HG02759 (cell line): ENCODE data around the gene CROT.

Experiments used
- ATAC-seq: cut with Tn5 transposase; IDR thresholded peaks from one replicate; pipeline ENCODE4 v1.9.1; 2021; ENCODE audit warnings: mild to moderate bottlenecking, moderate library complexity; ENCODE audit not compliant: unreplicated experiment

Gene CROT

DNA sequence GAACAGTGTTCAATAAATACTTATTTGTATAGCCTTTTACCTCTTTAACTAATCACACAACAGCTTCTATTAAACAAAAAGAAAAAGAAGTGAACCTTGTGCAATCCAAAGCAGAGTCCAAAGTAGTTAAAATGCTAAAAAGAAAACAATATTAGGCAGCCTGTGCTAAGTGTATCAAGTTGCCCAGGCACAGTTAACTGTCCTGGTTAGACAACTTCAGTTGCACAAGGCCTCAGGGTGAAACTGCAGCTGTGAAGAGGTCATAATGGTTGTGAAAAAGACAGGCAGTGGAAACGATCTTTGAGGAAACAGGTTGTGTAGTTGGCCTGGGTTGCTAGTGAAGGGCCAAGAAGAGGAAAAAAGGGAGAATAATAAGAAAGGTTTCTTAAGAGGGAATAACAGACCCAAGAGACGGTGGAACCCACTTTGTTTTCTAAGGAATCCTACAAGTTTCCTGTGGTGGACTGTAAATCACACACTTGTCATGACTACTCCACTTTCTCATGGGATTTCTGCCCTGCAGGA, 6.0 kb upstream of the CROT start:
- ATAC-seq = no peak

DNA sequence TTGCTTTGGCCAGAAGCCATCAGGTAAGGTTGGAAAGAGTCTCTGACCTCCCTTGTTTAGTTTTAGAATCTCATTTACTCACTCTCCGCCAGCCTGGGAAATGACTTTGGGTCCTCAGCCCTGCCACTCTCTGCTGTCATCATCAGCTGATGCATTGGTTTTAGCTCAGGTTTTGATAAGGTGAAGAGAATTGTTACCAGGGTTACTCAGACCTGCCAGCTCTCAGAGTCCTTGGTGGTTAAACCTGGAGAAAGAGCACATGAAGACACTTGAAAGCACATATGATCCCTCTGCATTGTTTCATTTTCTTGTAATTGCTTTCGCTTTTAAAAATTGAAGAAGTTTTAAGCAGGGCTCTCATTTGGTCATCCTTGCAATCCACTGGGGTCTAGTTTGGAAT, 4.0 kb upstream of the CROT start:
- no peak for ATAC-seq

DNA sequence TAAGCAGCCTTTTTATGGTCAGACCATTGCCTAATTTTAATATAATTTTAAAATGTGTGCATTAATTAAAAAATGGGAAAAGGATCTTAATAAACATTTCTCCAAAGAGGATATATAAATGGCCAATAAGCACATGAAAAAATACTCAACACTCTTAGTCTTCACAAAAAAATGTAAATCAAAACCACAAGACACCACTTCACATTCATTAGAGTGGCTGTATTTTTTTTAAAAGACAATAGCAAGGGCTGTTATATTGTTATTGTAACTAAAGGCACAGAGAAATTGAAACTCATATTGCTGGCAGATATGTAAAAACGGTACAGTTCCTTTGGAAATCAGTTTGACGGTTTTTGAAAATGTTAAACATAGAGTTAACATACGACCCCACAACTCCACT, 3.2 kb upstream of the CROT start:
- ATAC-seq = no peak

DNA sequence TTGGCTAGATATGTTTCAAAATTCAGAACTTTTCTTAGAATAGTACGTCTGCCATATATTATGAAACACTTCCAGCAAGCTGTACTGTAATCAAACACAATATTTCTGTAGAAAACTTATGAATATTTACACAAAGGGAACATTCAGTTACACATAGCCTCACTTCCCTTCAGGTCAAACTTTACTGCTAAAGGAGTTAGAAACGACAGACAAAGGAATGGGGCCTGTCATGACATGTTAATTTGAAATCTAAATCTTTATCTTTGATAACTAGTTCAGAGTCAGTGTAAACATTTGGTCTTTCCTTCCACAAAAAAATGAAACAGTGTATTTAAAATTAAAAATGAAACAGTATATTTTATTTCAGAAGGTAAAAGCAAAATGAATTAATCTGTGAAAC, 1.0 kb upstream of the CROT start:
- ATAC-seq = no peak

DNA sequence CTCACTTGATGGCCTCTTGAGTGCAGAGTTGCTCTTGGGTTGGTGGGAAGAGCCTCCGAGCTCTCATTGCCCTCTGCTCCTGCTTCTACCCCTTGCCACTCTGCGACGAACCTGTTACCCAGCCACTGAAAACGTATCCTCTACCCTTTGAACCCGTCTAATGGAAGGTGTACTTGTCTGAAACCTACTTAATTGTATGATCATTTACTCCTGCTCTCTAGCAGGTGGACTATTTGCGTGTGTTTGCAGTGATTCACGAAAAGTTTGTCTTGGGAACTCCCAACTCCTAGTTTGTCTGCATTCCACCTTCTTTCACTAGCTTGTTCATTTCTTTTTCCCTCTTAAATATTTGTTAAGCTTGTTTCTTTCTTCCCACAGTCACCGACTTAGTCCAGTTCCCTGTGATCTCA, 503 bp downstream of the CROT start:
- no peak for ATAC-seq

DNA sequence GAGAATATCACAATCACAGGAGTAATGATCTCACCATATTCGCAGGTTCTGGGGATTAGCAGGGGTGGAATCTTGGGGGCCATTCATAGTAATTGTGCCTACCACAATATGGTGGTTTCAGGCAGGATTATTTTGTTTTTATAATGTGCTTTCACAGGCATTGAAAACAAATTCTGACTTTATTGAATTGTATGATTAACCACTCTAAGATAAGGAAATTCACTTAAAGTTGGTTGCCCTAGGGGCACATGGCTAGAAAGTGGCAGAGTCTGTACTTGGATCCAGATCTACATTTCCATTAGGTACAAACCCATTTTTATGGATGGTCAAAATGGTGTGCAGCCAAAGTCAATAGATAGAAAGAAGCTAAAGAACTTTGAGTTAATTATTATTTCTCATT, 1.7 kb downstream of the CROT start:
- ATAC-seq = no peak

DNA sequence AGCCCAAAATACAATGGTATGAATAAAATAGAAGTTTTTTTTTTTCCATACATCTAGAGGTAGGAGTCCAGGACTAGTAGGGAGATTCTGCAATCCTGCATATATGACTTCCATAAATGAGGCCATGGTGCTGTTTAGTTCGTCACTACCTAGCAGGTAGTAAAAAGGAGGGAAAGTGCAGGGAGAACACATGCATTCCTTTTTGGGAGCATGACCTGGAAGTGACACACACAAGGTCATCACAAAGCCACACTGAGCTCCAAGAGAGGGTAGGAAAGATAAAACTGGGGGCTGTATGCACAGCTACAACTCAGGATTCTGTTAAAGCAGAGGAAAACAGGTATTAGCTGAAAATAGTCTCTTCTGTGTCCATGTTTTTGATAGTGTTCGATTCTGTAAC, 2.2 kb downstream of the CROT start:
- no peak for ATAC-seq

DNA sequence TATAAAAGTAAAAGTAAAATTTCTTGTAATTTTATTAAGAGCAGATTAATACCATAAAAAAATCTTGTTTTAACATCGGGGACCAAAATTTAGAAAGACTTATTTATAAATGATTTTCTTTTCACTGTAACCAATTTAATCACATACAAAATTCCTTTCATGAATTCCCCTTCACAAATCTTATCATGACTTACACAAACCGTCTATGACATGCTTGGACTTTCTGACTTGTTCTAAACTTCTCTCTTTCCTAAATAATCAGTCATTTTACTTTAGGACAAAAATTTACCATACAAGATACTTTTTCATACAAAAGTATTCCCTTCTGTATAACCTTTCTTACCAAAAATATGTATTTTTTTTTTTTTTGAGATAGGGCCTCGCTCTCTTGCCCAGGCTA, 9.3 kb downstream of the CROT start:
- ATAC-seq = no peak

DNA sequence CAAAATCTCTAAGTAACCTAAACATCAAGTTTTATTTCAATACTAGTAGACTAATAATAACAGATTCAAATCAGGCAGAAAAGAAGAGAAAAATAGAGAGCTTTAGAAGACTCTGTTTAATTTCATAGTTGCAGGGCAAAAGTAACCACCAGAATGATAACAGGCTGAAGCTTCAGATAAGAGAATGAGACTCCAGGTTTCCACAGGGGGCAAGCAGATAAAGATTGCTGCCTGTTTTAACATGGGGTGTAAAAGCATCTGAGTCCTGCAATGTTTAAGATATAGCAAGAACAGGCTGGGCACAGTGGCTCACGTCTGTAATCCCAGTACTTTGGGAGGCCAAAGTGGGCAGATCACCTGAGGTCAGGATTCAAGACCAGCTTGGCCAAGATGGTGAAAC, 11.0 kb downstream of the CROT start:
- ATAC-seq = no peak

DNA sequence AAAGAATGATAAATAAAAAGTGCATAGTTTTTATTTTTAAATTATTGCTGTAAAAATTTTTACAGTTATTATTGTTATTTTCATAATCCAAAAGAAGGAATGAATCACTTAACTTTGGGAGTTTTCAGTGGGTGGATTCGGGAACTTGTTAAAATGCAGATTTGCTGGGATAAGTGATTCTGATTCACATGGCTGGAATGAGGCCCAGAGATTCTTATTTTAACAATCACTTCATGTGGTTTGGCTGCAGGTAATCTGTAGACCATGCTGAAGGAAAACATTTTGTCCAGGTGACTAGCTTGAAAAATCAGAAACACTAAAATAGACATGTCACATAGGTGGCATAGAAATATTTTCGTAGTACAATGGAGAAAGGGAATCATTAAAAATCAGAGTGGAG, 13.9 kb downstream of the CROT start:
- ATAC-seq = no peak

DNA sequence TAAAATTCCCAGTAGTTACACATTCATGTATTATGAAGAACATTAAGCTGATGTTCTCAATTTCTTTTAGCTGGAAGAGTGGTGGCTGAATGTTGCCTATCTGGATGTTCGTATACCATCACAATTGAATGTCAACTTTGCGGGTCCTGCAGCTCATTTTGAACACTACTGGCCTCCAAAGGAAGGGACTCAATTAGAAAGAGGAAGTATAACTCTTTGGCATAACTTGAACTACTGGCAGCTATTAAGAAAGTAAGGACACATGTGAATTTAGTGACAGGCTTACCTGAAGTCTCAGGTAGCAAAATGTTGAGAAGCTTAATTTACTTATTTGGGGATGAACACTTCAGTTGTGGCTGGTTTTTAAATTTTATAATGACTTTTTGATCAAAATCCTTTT, 15.9 kb downstream of the CROT start:
- ATAC-seq = no peak

DNA sequence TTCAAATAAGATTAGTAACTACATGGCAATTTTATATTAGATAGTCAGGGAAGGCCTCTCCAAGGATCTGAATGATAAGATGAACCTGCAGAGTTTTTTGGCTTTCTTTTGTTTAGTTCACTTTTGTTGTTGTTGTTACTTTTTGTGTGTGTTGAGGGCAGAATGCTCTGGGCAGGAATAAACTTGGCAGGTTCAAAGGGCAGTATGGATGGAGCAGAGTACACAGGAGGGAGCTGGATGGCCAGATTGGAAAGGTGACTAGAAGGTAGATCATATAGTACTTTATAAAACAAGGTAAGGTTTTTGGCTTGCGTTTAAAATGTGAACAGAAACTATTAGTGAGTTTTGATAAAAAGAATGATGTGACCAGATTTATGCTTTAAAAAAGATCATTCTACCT, 17.9 kb downstream of the CROT start:
- ATAC-seq = no peak

DNA sequence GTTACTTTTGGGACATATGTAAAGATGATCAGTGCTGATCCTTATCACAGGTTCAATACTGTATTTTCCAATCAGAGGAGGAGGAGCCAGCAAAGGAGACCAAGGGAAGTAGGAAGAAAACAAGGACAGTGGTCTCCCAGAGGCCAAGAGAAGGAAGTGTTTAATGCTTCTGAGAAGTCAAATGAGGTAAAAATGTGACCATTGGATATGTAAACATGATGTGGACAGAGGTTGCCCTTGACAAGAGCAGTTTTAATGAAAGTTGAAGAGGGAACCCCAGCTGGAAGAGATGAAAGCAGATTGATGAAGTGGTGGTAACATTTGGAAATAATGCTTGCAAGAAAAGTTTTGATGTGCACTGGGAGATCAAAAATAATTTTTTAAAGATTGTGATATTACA, 18.8 kb downstream of the CROT start:
- no peak for ATAC-seq

DNA sequence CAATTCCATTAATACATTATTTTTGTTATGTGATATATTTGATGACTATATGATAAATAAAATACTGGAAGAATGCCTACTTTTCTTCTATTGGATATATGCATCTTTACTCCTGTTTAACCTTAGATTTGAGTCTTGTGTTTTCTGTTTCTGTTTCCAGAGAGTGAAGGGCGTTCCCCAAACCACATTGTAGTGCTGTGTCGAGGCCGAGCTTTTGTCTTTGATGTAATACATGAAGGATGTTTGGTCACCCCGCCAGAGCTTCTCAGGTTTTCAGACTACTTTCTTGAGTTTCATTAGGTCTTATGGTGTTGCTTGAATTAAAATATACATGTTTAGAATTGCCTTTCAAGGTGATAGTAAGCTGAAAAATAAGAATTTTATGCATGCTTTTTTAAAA, 23.8 kb downstream of the CROT start:
- ATAC-seq = no peak

DNA sequence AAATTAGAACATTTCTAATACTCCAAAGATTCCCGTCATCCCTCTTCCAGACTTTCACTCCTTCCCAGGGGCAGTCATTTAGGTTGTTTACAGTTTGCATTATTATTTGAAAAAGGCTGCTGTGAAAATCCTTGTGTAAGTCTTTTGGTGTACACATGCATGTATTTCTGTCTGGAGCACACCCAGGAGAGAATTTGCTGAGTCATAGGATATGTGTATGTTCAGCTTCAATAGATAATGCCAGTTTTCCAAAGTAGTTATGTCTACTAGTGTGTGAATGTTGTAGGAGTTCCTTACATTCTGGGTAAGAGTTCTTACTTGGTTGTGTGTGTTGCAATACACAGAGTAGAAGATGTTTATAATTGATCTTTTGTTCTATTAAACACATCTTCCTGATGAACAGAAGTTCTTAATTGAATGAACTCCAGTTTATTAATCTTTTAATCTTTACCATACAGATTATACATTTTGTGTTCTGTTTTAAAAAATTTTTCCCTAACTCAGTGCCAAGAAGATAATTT, 25.3 kb downstream of the CROT start:
- no peak for ATAC-seq

DNA sequence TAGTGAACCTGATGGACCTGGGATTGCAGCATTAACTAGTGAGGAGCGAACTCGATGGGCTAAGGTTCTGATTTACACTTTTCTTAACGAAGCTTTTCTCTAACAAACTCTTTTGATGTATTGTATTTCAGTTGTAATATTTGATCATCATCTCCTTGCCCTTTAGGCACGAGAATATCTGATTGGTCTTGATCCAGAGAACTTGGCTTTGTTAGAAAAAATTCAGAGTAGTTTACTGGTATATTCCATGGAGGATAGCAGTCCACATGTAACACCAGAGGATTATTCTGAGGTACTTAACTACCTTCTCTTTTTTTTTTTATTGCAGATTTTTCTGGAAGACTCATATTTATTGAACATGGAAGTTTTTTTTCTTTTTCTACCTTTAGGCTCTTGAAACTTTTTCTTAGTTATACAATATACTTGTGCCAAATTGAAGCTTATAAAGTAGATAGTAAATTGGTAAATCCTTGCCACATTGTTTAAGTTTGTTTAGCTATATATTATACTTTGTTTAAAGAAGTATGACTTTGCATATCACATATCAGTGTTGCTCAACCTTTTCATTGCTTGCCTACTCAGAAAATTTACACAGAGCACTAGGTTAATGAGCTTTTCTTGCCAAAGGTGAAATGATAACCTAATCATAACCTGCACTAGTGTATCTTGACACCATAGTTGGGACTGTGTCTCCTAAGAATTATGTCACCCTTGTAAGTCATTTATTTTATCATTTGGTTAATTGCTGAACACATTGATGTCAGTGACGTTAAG, 30.4 kb downstream of the CROT start:
- ATAC-seq = no peak

DNA sequence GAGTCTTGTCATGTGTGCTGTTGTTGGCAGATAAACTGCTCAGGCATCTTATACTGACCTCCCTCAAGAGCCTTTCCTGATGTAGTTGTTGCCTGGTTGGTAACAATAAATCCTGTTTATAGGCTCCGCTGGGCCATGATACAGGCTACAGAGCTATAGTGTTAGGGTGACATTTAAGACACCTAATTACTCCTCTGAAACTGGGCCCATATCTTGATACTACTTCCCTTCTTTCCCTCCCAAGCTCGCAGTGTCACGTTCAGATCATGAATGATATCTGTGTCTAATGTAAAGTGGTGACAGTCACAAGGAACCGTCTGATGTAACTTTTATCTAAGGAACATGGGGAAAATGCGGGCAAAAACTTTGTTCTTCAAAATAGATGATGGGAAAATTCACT, 35.4 kb downstream of the CROT start:
- ATAC-seq = no peak

DNA sequence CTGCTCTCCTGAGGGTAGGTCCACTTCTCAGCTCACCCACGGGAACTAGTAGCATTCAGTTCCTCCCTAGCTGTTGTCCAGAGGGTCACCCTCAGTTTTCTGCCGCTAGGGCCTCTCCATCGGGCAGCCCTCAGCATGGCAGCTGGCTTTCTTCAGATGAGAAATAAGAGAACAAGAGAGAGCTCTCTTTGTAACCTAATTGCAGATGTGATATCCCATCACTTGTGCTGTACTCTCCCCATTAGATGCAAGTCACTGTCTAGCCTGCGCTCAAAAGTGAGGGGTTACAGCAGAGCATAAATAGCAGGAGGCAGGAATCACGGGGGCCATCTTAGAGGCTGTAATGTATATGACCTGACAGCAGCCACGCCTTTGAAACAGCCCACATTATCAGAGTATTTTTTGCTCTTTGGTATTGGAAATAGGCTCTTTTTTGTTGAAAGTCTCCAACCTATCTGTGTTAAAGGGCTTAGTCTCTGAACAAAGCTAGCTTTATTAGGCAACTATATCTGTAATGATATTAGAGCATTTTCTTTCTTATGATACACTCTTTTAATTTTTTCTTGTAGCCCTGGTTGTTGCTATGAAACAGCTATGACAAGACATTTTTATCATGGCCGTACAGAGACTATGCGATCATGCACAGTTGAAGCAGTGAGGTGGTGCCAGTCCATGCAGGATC, 45.7 kb downstream of the CROT start:
- ATAC-seq = no peak

DNA sequence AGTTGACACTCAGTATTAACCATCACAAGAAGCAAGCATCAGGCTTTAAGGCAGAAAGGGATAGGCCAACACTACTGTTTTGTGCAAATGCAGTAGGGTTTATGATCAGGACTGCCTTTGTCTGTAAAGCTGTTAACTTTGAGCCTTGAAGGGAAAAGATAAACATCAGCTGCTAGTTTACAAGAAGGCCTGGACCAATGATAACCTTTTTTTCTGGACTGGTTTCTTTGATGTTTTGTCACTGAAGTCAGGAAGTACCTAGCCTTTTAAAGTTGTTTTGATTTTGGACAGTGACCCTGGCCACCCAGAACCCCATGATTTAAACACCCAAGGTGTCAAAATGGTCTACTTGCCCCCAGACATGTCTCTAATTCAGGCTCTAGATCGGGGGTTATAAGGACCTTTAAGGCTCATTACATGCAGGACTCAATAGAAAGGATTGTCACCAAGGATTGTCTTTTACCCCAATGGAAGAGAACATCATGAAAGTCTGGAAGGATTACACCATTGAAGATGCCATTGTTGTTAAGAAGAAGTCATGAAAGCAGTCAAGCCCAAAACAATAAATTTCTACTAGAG, 50.1 kb downstream of the CROT start:
- no peak for ATAC-seq

DNA sequence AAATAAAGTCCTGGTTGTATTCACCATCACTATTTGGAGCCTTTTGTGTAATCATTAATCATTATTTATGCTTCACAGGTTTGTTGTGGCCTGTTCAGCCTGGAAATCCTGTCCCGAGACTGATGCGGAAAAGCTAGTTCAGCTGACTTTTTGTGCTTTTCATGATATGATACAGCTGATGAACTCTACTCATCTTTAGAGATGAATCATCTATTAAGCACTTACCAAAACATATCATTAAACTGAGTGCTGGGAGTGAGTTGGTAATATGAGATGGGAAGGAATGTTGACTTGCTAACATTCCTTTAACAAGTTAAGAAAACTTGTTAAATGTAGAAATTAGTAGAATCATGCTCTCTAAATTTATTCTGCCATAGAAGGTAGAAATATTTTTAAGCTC, 53.0 kb downstream of the CROT start:
- ATAC-seq = no peak

DNA sequence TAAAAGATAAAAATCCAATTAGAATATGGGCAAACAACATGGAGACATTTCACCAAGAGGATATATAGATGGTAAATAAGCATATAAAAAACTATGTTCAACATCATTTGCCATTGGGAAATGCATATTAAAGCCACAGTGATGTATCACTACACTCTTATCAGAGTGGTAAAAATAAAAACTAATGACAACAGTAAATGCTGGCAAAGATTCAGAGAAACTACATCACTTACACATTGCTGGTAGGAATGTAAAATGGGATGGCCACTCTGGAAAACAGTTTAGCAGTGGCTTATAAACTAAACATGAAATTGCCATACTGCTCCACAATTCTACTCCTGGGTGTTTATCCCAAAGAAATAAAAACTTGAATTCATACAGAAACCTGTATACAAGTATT, 59.2 kb downstream of the CROT start:
- no peak for ATAC-seq

DNA sequence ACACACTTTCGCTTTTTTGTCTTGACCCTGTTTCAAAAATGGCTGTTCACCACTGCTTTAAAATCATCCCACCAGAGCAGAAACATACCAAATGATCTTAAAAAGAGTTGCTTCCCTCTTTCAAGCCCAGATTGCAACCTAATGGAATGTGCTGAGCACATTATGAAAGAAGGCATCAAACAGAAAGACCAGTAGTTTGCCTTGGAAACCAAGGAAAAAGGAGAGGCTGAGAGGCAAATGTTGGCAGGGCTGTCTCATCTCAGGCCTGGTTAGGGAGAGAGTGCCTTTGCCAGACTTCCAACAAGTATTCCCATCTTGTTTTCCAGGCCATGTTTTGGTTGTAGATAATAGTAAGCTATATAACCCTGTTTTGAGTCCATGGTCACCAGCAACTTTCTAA, 65.7 kb downstream of the CROT start:
- no peak for ATAC-seq
